A549 treated with ZK216348 at 1 μM for 4 hours (cell line): Measurements from ENCODE around the gene ZNF70. TPM values are rescaled to one million over a fixed set of nuclear protein-coding genes. Genes with fewer than 3 reads are reported as not detected.

Source experiments
- total RNA-seq: library from RNA; stranded (reverse); fragments of 200-300 nt; extraction: Qiagen RNA extraction; gene quantifications from 5 replicates; pipeline ENCODE4 v1.2.3, GENCODE V29; 2022; ENCODE audit warnings: low read depth

Gene ZNF70
- total RNA-seq, result 0.93 to 1.2 TPM (median 1.1 TPM) in 5 replicates

GRCh38 chr22:23750714-23751440, at the start of gene ZNF70:
TSS of gene ZNF70 (minus strand) at chr22:23751112. CDS start at chr22:23745140, 5,972 bp downstream.

DNA sequence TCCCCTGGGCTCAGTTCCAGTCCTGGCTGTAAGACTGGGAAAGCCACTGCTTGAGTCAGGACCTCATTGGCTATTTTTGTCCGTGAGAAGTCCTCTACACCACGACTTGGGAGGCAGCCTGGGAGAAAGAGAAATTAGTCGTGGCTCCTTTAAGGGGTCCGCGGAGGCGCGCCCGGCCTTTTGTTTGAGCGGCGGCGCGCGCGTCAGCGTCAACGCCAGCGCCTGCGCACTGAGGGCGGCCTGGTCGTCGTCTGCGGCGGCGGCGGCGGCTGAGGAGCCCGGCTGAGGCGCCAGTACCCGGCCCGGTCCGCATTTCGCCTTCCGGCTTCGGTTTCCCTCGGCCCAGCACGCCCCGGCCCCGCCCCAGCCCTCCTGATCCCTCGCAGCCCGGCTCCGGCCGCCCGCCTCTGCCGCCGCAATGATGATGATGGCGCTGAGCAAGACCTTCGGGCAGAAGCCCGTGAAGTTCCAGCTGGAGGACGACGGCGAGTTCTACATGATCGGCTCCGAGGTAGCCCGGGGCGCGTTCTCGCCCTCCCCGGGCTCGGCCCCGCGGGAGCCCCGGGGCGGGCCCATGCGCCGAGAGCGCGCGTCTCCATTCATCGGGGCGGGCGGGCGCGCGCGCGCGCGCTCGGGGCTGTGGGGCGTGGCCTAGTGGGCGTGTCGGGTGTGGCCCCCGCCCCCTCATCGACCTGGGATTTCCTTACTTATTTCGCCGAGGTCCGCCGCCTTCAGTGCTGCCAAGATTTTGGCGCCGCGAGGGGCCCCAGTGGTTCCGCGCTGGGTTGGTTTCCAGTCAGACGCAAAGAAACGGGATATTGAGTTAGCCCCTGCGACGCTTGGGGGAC, 36.1 kb upstream of the ZNF70 start, which contains the start of gene SMARCB1:
TSS of gene SMARCB1 (plus strand) at position 215 of the 848 bp plus-strand sequence. CDS start at position 419, 204 bp downstream.

GRCh38 chr22:23772649-23773473, 21.9 kb upstream of the ZNF70 start, which contains the start of gene MMP11:
TSS of gene MMP11 (plus strand) at chr22:23772849. CDS start at chr22:23772871, 22 bp downstream.

DNA sequence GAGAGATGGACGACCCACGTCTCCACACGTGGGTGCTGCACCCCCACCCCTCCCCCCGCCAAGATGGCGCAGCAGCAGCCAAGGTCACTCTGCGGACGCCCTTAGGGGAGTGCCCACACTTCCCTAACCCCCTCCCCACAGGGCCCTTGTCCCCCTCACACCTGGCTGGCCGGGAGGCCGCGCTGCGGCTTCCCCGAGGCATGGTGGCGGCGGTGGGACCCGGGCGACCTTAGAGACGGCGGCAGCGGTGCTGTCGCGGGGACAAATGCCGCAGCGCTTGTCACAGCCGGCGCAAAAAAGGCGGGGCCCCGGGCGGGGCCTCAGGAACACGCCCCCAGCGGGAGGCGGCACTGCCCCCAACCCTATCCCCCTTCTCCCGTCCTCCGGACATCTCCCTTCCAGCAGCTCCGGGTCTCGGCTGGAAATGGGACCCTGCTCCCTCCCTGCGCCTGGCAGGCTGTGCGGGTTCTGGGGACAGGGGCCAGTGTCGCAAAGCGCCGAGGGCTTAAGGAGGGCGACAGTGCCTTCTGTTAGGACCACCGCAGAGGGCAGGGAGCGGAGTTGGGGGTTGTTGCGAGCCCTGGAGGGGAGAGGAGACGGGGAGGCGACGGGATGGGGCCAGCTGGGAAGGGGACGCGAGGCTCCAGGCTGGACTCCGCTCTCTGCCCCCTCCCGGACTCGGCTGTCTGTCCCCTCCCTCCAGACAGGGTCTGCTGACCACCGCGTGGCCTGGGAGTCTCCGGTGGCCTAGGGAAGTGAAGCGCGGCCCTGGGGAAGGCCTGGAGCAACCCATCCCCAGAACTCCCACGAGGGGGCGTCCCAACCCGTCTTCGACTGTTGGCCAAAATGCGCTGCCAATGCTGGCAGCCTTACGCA, 17.0 kb upstream of the ZNF70 start, which contains the start of gene CHCHD10:
TSS of gene CHCHD10 (minus strand) at position 300 of the 876 bp plus-strand sequence. CDS start at position 202, 98 bp downstream.

DNA sequence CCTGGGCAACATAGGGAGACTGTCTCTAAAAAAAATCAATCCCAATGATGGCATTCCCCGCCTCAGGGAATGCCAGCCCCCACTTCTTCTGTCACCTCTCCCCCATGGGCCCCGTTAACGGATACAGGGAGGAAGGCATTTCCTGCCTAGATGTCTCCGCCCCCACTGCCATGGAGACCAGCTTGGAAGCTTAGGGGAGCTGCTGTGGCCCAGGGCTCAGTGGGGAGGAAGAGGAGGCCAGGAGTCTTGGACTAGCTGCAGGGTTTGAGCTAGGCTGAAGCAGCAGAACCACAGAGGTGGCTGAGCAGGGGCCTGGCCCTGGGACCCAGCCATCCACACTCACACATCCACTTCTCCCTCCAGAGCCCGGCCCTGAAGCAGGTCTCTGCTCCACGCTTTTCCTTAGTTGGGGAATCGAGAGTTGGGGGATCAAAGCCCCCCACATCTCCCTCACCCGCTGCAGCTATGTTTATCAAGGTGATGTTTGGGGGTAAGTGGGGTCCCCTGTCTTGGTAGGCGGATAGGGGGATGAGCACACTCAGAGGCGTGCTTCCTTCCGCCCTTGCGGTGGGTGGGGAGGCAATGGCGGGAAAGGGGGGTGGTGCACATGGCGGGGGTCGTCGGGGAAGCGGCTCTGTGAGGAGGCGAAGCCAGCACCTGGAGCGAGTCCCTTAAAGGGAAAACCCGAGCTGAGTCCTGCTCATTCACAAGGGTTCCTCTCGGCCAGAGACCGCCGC, 12.1 kb upstream of the ZNF70 start, which contains the start of gene C22orf15:
TSS of gene C22orf15 (plus strand) at position 149 of the 737 bp plus-strand sequence. CDS start at position 466, 317 bp downstream.

DNA sequence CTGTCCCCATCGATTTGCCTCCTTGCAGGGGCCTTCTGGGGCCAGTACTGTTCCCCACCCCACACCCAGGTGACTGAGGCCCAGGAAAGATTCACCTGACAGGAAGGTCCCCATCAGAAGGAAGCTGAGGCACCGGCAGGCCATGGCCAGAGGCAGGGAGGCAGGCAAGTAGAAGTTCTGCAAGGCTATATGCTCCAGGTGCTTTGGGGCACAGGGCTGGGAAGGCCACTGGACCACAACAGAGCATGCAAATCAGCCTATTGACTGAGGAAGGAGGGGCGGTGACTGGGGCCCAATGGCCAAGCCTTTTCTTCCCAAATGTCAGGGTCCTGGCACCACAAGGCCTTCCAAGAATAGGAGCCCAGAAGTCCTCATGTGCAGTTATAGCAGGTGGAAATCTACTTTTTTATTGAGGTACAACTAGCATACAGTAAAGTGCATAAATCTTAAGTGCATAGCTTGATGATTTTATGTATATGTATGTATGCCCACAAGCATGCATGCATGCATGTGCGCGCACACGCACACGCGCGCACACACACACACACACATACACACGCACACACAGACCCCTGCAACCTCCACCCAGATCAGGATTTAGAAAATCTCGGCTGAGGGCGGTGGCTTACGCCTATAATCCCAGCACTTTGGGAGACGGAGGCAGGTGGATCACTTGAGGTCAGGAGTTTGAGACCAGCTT, 3.5 kb upstream of the ZNF70 start, which contains the start of gene VPREB3:
TSS of gene VPREB3 (minus strand) at position 206 of the 700 bp plus-strand sequence. CDS start at position 144, 62 bp downstream.

DNA sequence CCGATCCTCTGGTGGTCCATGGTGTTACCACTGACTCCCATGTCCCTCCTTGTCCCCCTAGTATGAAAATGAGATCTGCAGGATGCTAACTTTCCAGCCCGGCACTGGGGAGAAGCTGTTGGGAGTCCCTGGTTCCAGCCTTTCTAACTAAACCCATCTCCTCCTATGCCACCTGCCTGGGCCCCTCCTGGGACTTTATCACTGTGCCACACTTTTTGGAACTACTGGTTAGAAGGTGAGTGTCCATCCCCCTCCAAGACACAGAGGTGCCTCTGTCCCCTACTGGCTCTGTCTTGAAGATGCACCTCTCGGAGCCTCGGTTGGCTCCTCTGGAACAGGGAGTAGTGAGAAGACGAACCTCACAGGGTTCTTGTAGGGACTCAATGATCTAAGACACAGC, 60.2 kb downstream of the ZNF70 start, which contains the start of gene RGL4:
TSS of gene RGL4 (plus strand) at position 301 of the 400 bp plus-strand sequence. CDS start 1,018 bp downstream, outside the sequence.

Other genes with a start within 250 kb of the ZNF70 start
- gene IGLL1, start 170.8 kb downstream of the ZNF70 start, total RNA-seq, result not detected in 5 replicates
- gene DRICH1, start 118.8 kb downstream of the ZNF70 start, total RNA-seq, result 0.28 to 0.52 TPM (median 0.39 TPM) in 3 of 5 replicates, not detected in the others
- gene RGL4, start 60.1 kb downstream of the ZNF70 start, total RNA-seq, result not detected in 5 replicates
- gene VPREB3, start 3.3 kb upstream of the ZNF70 start, total RNA-seq, result 0.65 to 1.3 TPM (median 0.76 TPM) in 4 of 5 replicates, not detected in the other
- not detected in 5 replicates for gene C22orf15, start 11.9 kb upstream of the ZNF70 start, total RNA-seq
- 90.5 to 192 TPM (median 178 TPM) in 5 replicates for gene CHCHD10, start 16.9 kb upstream of the ZNF70 start, total RNA-seq
- 0.18 to 0.66 TPM (median 0.32 TPM) in 5 replicates for gene MMP11, start 21.7 kb upstream of the ZNF70 start, total RNA-seq
- 49.8 to 59.1 TPM (median 54.2 TPM) in 5 replicates for gene SMARCB1, start 35.9 kb upstream of the ZNF70 start, total RNA-seq
- gene DERL3, start 87.9 kb upstream of the ZNF70 start, total RNA-seq, result 0.31 to 0.68 TPM (median 0.65 TPM) in 5 replicates
- 7.2 to 11.0 TPM (median 9.2 TPM) in 5 replicates for gene SLC2A11, start 106.8 kb upstream of the ZNF70 start, total RNA-seq
- 417 to 979 TPM (median 841 TPM) in 5 replicates for gene MIF, start 143.3 kb upstream of the ZNF70 start, total RNA-seq
- 0.21 to 0.40 TPM (median 0.21 TPM) in 3 of 5 replicates, not detected in the others for gene GSTT2B, start 210.1 kb upstream of the ZNF70 start, total RNA-seq
- 1.5 to 2.4 TPM (median 1.7 TPM) in 5 replicates for gene DDTL, start 215.8 kb upstream of the ZNF70 start, total RNA-seq
- gene DDT, start 223.3 kb upstream of the ZNF70 start, total RNA-seq, result 84.5 to 162 TPM (median 148 TPM) in 5 replicates
- not detected in 5 replicates for gene GSTT2, start 229.0 kb upstream of the ZNF70 start, total RNA-seq